SKM-1 (cell line): ENCODE results near the gene FBN1.

Experiments used
- DNase-seq: peaks from one replicate; lab custom pipeline; 2025; ENCODE audit not compliant: unreplicated experiment; lab: John Stamatoyannopoulos, UW

The FBN1 gene

GRCh38 chr15:48582452-48583247 is 62.9 kb downstream of the FBN1 start:
- DNase-seq = no peak

- DNase-seq = no peak
These were observed 64.3 kb downstream of the FBN1 start for GRCh38 chr15:48581219-48581618.

DNA sequence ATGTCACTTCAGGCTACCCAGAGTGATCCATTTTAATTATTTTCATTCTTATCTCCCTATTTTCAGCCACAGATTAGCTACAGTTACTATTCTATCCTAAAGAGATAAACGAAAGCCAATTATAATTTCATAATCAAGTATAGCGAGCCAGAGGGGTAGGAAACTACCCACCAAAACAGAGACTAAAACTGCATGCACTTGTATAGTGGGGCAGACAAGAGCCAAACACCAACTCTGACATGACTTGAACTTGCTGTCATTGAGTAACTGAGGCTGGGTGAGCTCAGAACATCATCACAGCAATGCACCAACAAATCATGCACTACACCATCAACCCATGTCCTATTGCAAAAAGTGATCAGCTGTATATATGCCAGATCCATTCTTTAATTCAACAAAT is 64.8 kb downstream of the FBN1 start:
- DNase-seq = no peak

DNA sequence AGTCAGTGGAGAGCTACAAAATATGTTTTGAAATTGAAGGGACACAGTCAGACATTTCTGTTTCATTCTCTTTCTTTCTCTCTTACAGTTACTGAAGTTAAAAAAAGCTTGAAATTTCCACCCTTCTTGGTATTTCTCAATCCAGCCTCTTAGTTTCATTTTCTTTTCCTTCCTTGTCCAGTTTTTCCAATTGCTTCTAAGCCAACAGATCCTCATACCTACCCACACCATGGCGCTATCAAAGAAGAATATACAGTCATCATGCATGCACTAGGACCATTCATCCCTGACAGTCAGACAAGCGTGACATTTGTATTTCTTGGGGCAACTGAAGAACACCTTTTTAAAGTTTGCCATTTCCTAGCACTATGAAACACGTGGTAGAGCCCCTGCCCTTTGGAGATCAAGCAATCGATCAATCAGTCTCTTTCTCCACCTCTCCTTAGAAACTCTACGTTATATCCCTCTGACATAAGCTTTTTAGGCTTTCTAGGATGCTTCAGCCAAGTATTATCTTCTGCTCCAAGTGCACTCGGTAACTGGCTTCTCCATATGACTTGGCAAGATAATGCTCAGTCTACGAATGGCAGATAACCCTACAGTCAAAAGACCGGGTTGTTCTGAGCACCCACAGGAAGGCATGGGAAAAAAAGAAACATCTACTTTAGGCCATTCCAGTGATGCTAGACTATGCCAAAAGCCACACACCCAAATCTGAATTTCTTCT is 65.4 kb downstream of the FBN1 start:
- no peak for DNase-seq

- no peak for DNase-seq
These were observed 66.5 kb downstream of the FBN1 start for GRCh38 chr15:48578965-48579364.

DNA sequence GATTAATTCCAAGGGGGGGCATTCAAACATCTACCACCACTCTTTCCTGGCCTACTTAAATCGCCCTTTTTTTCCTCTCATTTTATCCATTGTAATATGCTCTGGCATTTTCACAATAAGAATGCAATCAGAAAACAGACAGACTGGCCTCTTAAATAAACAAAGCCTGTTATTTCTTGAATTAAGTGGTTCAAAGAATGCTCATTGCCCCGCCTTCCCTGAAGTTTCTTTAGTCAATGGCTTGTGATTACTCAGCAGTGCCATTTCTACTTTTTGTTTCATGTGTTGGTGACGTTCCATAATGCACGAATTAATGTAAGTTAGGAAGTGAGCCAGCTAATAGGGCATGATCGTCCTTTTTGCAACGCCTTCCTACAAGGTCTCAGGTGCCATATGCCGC is 68.0 kb downstream of the FBN1 start:
- DNase-seq = no peak

GRCh38 chr15:48574187-48574586 is 71.3 kb downstream of the FBN1 start:
- no peak for DNase-seq

DNA sequence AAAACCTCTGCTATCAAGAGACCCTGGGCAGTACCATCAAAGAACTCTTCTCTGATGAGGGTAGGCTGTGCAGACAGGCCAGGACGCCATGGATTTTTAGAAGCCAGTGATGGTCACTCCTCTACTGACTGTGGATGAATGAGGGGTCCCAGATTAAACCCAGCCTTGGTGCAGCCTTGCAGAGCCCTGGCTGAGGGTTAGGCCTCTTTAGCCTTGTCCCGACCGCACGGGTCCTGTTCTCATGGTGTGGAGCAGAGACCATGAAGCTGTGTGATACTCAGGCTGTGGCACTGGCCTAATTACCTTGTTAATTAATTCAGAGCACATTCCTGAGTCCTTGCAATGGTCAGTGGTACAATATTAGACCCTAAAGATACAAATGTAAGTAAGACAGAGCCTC is 71.7 kb downstream of the FBN1 start:
- no peak for DNase-seq

DNA sequence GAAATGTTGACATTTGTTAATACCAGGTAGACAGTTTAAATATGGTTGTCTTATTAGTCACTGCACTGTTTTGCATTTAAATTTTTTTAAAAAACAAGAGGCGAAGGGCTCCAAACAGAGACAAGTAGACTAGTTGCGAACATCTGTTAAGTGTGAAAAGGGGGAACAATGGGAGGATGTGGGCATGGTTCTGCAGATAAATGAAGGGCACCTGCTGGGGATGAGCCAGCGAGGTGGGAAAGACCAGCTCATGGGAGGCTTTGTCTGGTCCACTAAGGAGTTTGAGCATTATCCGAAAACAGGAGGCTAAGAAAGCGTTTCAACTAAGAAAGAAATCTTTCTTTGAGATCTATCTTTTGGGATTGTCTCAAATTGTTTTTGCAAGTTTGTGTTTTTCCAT is 72.7 kb downstream of the FBN1 start:
- no peak for DNase-seq

DNA sequence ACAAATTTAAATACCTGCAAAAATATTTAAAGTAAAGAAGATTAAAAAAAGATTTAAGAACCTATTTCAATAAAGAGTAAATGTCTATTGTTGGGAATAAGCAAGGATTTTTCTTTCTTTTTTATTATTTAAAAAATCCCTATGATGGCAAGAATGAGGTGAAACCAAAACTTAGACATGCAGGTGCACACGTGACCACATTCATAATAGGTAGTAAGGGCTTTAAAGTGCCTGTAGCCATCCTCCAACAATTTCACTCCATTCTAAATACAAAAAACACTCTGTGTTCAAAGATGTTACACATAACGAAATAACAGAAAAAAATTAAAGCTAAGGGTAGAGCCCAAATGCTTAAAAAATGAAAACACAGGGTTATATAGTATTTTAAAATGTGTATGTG is 74.0 kb downstream of the FBN1 start:
- no peak for DNase-seq

DNA sequence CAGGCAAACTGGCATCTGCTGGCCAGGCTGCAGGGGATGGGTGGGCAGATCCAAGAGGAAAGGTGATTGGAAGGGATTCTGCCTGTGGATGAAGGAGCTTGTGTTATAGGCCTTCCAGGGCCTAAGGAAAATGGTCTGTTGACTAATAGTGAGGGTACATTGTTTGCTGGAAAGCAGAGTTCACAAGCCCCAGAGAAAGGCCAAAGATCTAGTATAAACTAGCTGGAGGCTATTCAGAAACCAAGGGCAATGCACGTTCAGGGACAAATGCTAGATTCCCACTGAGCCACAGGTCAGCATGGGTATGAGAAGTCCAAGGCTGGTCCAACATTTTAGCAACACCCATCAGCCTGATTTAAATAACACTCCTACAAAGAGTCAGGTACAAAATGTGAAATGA is 74.7 kb downstream of the FBN1 start:
- no peak for DNase-seq

GRCh38 chr15:48569591-48570302 is 75.8 kb downstream of the FBN1 start:
- no peak for DNase-seq

GRCh38 chr15:48566668-48567067 is 78.8 kb downstream of the FBN1 start:
- no peak for DNase-seq

DNA sequence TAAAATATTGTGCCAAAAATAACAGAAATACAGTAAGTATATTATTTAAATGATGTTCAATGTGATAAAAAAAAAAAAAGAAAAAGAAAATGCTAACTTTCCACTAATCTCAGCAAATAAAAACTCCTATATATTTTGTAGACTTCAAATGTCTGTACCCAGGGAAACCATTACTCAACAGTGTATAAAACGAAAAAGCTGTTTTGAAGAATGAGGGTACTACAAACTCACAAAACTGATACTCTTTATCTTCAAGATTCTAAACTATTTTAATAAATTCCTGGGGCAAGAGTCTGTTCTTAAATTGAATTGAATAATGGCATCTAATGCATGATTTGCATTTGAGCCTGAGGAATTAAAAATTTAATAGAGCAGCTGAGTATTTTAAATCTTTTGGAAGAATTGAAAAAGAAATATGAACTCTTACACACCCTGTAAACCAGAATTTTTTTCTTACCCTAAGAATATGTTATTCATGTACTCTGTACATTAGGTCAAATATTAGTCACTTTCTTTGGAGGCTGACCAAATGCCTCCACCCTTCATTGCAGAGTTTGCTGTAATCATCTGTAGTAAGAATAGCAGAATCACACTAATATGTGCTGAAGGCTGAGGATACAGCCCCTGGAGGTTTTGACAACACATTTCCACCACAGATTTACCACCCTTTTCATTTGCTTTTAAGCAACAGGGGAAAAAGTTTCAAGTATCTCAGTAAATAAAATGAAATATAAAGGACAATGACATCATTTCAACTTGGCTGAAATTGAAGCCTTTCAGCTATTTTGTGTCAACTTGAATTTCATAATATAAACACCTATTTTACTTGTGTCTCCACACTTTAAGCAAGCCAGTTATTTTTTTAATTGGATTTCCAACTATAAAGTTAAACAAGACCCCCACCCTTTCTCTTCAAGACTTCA is 79.7 kb downstream of the FBN1 start:
- no peak for DNase-seq

DNA sequence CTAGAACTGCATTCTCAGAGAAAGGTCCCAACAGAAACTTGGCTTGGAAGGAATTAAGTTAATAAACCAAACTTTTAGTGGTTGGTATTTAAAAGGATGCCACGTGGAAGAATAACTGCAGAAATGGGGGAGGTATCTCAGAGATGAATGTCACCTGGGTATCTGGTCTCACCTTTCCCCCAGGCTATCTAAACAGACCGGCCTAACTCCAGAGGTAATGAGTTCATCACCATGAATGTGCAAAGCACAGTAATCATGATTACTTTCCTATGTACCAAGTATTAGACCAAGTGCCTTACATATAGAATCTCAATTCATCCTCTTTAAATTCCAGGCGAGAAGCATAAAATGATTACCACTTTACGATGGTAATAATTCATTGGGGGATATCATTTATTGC is 80.8 kb downstream of the FBN1 start:
- no peak for DNase-seq

- no peak for DNase-seq
These were observed 81.6 kb downstream of the FBN1 start for GRCh38 chr15:48563934-48564333.

GRCh38 chr15:48560321-48561051 is 85.0 kb downstream of the FBN1 start:
- DNase-seq = no peak

- DNase-seq = no peak
These were observed 86.2 kb downstream of the FBN1 start for GRCh38 chr15:48559285-48559684.

DNA sequence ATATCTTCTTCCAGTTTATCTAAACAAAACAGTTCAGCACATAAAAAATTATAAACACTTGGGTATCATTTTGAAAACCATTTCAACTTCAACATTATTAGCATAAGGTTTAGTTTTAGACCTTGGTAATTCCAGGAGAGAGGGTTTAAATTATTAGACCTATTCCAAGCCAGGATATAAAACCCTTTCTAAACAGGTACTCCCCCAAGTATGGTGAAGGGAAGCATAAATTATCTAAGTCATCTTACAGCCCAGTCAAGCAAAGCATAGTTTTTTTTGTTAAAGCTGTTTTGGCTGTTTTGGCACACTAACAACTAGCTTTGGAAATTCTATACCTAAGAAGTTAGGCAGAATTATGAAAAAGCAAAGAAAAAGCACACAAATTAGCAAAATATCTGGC is 87.3 kb downstream of the FBN1 start:
- no peak for DNase-seq

DNA sequence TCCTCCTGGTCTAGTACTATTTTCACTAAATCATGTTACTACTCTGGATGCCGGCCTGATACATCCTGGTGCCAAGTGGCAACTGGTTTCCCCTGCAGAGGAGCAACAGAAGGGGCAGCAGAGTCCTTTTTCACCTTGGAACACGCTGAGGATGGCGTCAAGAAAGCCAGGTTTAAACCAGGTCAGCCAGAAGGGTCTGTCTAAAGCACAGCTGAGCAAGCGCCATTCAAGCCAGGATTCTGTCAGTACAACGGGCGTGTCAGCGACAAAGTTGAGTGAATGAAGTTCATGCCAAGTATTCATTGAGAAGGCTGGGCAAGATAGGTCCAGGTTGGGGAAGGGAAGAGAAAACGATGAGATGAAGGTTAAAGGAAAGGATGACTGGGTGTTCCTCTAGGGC is 88.2 kb downstream of the FBN1 start:
- DNase-seq = no peak
